ENCODE measurements around the gene TP53I13. TPM values are rescaled to one million over a fixed set of nuclear protein-coding genes. Genes with fewer than 3 reads are reported as not detected.

Gene TP53I13
- total and polyA plus RNA-seq, 2 of the 13 experiments (the other 11 are each of a cell fraction or from before 2014, with no cell fraction given): 16.9 to 25.7 TPM

GRCh38 chr17:29589524-29590410 is 21.3 kb downstream of the TP53I13 start, which contains the start of gene GIT1 (continued):
- TF ChIP-seq PAXIP1 (CRISPR knock-in tag; conservative IDR thresholded peaks at IDR 0.05) (no peak), ZNF549 (CRISPR knock-in tag; IDR thresholded peaks at IDR 0.05) (no peak), ZNF598 (CRISPR knock-in tag; IDR thresholded peaks at IDR 0.05; ENCODE audit: borderline replicate concordance) (no peak), TAF1 (CRISPR knock-in tag; IDR thresholded peaks at IDR 0.05) (peak; percentile 13; the same call in 1 of the 2 replicates), RELA (CRISPR knock-in tag; IDR thresholded peaks at IDR 0.05) (no peak), ZNF383 (CRISPR knock-in tag; IDR thresholded peaks at IDR 0.05; ENCODE audit: borderline replicate concordance) (no peak), RXRA (CRISPR knock-in tag; IDR thresholded peaks at IDR 0.05) (no peak), ZNF350 (CRISPR knock-in tag; IDR thresholded peaks at IDR 0.05; ENCODE audit: borderline replicate concordance, low read depth) (0 out of 2 replicates have a peak, but pooled peaks have one; percentile 13), SP4 (CRISPR knock-in tag; IDR thresholded peaks at IDR 0.05) (peak; percentile 81), ZNF772 (CRISPR knock-in tag; IDR thresholded peaks at IDR 0.05) (0 out of 2 replicates have a peak, but pooled peaks have one; percentile 31), ZFP1 (CRISPR knock-in tag; IDR thresholded peaks at IDR 0.05) (no peak), ZNF276 (CRISPR knock-in tag; IDR thresholded peaks at IDR 0.05; ENCODE audit: low read depth) (no peak), TEAD3 (CRISPR knock-in tag; optimal IDR thresholded peaks at IDR 0.05; ENCODE audit: borderline replicate concordance) (no peak), ZBTB4 (CRISPR knock-in tag; IDR thresholded peaks at IDR 0.05; ENCODE audit: borderline replicate concordance) (no peak), SAP130 (CRISPR knock-in tag; IDR thresholded peaks at IDR 0.05; ENCODE audit: low read depth) (peak; percentile 61), POLR2G (IDR thresholded peaks at IDR 0.05; ENCODE audit: low read depth, low read length) (0 out of 2 replicates have a peak, but pooled peaks have one; percentile 36)
- TF ChIP-seq, protein P1, sequence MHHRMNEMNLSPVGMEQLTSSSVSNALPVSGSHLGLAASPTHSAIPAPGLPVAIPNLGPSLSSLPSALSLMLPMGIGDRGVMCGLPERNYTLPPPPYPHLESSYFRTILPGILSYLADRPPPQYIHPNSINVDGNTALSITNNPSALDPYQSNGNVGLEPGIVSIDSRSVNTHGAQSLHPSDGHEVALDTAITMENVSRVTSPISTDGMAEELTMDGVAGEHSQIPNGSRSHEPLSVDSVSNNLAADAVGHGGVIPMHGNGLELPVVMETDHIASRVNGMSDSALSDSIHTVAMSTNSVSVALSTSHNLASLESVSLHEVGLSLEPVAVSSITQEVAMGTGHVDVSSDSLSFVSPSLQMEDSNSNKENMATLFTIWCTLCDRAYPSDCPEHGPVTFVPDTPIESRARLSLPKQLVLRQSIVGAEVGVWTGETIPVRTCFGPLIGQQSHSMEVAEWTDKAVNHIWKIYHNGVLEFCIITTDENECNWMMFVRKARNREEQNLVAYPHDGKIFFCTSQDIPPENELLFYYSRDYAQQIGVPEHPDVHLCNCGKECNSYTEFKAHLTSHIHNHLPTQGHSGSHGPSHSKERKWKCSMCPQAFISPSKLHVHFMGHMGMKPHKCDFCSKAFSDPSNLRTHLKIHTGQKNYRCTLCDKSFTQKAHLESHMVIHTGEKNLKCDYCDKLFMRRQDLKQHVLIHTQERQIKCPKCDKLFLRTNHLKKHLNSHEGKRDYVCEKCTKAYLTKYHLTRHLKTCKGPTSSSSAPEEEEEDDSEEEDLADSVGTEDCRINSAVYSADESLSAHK (CRISPR knock-in tag; IDR thresholded peaks at IDR 0.05; ENCODE audit: borderline replicate concordance): no peak

Measured in HepG2 (cell line).